H1 (cell line): Measurements from ENCODE around the gene PDE2A. TPM values are rescaled to one million over a fixed set of nuclear protein-coding genes. Genes with fewer than 3 reads are reported as not detected.

Experiments used
- CTCF ChIA-PET: fragments of 300-600 bp; sonication (Branson Sonifier 250); formaldehyde crosslinking; loops from one replicate; lab custom pipeline; 2021; ENCODE audit not compliant: partially characterized antibody; lab: Charles Lee
- POLR2A ChIA-PET: fragments of 300-600 bp; sonication (Branson Sonifier 250); formaldehyde crosslinking; loops from one replicate; lab custom pipeline; 2021; ENCODE audit warnings: inconsistent platforms; ENCODE audit not compliant: partially characterized antibody; lab: Charles Lee
- DNase-seq, 2 experiments: peaks; one replicate each; pipeline versions ENCODE4 v3.0.0 to v3.0.0-alpha.2; 2010 to 2022; ENCODE audit warnings: low spot score in 2 of 2, low read depth in 1 of 2, mixed read lengths in 1 of 2
- FAIRE-seq: peaks from 2 replicates; lab custom pipeline; 2011; peaks lifted over from hg19 to GRCh38; lab: Jason Lieb, UNC
- H2AFZ ChIP-seq: 2 replicates; pipeline ENCODE4 v1.8.1; 2012; ENCODE audit warnings: low read length, inconsistent platforms
- H2AK5ac ChIP-seq: 2 replicates; pipeline ENCODE4 v1.6.1; 2013; ENCODE audit warnings: low read depth, low read length
- H2BK120ac ChIP-seq: replicated peaks from 2 replicates; pipeline ENCODE3; 2013; ENCODE audit warnings: low read depth, low read length, inconsistent platforms
- H2BK12ac ChIP-seq: 2 replicates; pipeline ENCODE4 v1.6.1; 2013; ENCODE audit warnings: low read depth, low read length
- H2BK15ac ChIP-seq: 2 replicates; pipeline ENCODE4 v1.6.1; 2013; ENCODE audit warnings: low read length
- H2BK20ac ChIP-seq: 2 replicates; pipeline ENCODE4 v1.6.1; 2013; ENCODE audit warnings: low read length
- H2BK5ac ChIP-seq: 2 replicates; pipeline ENCODE4 v1.6.1; 2013; ENCODE audit warnings: low read depth, low read length
- H3K14ac ChIP-seq: 2 replicates; pipeline ENCODE4 v1.6.1; 2013; ENCODE audit warnings: inconsistent platforms; ENCODE audit not compliant: insufficient read length
- H3K18ac ChIP-seq: 2 replicates; pipeline ENCODE4 v1.6.1; 2013; ENCODE audit warnings: low read length; ENCODE audit errors: extremely low read depth
- H3K23ac ChIP-seq: 2 replicates; pipeline ENCODE4 v1.6.1; 2013; ENCODE audit warnings: inconsistent platforms; ENCODE audit not compliant: insufficient read length
- H3K23me2 ChIP-seq: 2 replicates; pipeline ENCODE4 v1.6.1; 2013; ENCODE audit warnings: low read depth, low read length
- H3K27ac ChIP-seq: 2 replicates; pipeline ENCODE4 v1.6.1; 2011; ENCODE audit warnings: low read depth, low read length, inconsistent platforms
- H3K27me3 ChIP-seq, 4 experiments: replicated peaks in 1 of 4; 1 replicate in 1 of 4; 2 replicates in 3 of 4; pipeline versions ENCODE4 v1.6.1 to v1.8.1; 2011 to 2013; ENCODE audit warnings: low read length in 3 of 4, mild to moderate bottlenecking in 3 of 4, inconsistent platforms in 2 of 4, mixed read lengths in 2 of 4, moderate library complexity in 1 of 4; ENCODE audit not compliant: control insufficient read depth in 3 of 4, insufficient read depth in 3 of 4; ENCODE audit errors: extremely low read depth in 1 of 4
- H3K36me3 ChIP-seq, 4 experiments: 2 replicates each; pipeline versions ENCODE4 v1.6.1 to v1.8.1; 2011 to 2013; ENCODE audit warnings: mild to moderate bottlenecking in 4 of 4, low read length in 3 of 4, moderate library complexity in 2 of 4, control low read depth in 1 of 4, inconsistent platforms in 1 of 4; ENCODE audit not compliant: insufficient read depth in 4 of 4, control insufficient read depth in 2 of 4
- H3K4ac ChIP-seq: replicated peaks from 2 replicates; pipeline ENCODE3; 2013; ENCODE audit warnings: low read length, low read depth, mixed read lengths, inconsistent platforms; ENCODE audit not compliant: insufficient read length
- H3K4me1 ChIP-seq, 4 experiments: replicated peaks in 1 of 4; 1 replicate in 1 of 4; 2 replicates in 3 of 4; pipeline versions ENCODE4 v1.6.1 to v1.8.1; 2011 to 2013; ENCODE audit warnings: low read length in 3 of 4, inconsistent platforms in 2 of 4, mixed read lengths in 1 of 4; ENCODE audit not compliant: insufficient read depth in 4 of 4, control insufficient read depth in 3 of 4
- H3K4me2 ChIP-seq, 2 experiments: 2 replicates each; pipeline versions ENCODE4 v1.6.1 to v1.8.1; 2011 to 2013; ENCODE audit warnings: low read depth in 2 of 2, low read length in 2 of 2, control low read depth in 1 of 2, inconsistent platforms in 1 of 2, mild to moderate bottlenecking in 1 of 2; ENCODE audit not compliant: insufficient read depth in 1 of 2
- H3K4me3 ChIP-seq, 4 experiments: fragments of 200-600, 300-600 bp in 1 of 4; sonication (generic), shearing (Covaris generic), sonication (Bioruptor Twin) in 1 of 4; 2 replicates each; pipeline versions ENCODE4 v1.5.1 to v1.8.1; 2011 to 2016; ENCODE audit warnings: low read length in 4 of 4, low read depth in 3 of 4, control low read depth in 2 of 4, inconsistent platforms in 2 of 4, mild to moderate bottlenecking in 2 of 4, mixed read lengths in 1 of 4, moderate library complexity in 1 of 4; ENCODE audit not compliant: insufficient read depth in 2 of 4; ENCODE audit errors: extremely low read depth in 1 of 4
- H3K56ac ChIP-seq: replicated peaks from 2 replicates; pipeline ENCODE3; 2013; ENCODE audit warnings: low read depth, mild to moderate bottlenecking, mixed read lengths, low read length, inconsistent platforms; ENCODE audit not compliant: insufficient read length
- H3K79me1 ChIP-seq: 2 replicates; pipeline ENCODE4 v1.6.1; 2013; ENCODE audit warnings: low read depth, low read length, control low read depth
- H3K79me2 ChIP-seq, 2 experiments: 2 replicates each; pipeline versions ENCODE4 v1.6.1 to v1.8.1; 2012 to 2013; ENCODE audit warnings: low read length in 2 of 2, mild to moderate bottlenecking in 2 of 2, inconsistent platforms in 1 of 2; ENCODE audit not compliant: insufficient read depth in 2 of 2, control insufficient read depth in 1 of 2
- H3K9ac ChIP-seq, 4 experiments: replicated peaks in 1 of 4; 1 replicate in 1 of 4; 2 replicates in 3 of 4; pipeline versions ENCODE4 v1.6.1 to v1.8.1; 2011 to 2013; ENCODE audit warnings: low read depth in 3 of 4, low read length in 3 of 4, control low read depth in 2 of 4, mild to moderate bottlenecking in 2 of 4, moderate library complexity in 2 of 4, inconsistent platforms in 1 of 4; ENCODE audit errors: extremely low read depth in 1 of 4
- H3K9me3 ChIP-seq, 2 experiments: 2 replicates each; pipeline versions ENCODE4 v1.6.1 to v1.8.1; 2012 to 2013; ENCODE audit warnings: mild to moderate bottlenecking in 2 of 2, moderate library complexity in 2 of 2, control low read depth in 1 of 2, inconsistent platforms in 1 of 2, low read depth in 1 of 2, low read length in 1 of 2, mixed read lengths in 1 of 2; ENCODE audit not compliant: insufficient read depth in 2 of 2
- H4K20me1 ChIP-seq, 2 experiments: replicated peaks in 1 of 2; 2 replicates each; pipeline versions ENCODE3 to v1.8.1; 2011 to 2013; ENCODE audit warnings: inconsistent platforms in 2 of 2, low read length in 2 of 2, mild to moderate bottlenecking in 1 of 2; ENCODE audit not compliant: insufficient read depth in 2 of 2, control insufficient read depth in 1 of 2
- H4K5ac ChIP-seq: 2 replicates; pipeline ENCODE4 v1.6.1; 2013; ENCODE audit warnings: low read length, low read depth, mixed read lengths, inconsistent platforms; ENCODE audit not compliant: insufficient read length
- H4K8ac ChIP-seq: 2 replicates; pipeline ENCODE4 v1.8.0; 2013; ENCODE audit warnings: mild to moderate bottlenecking, moderate library complexity, low read length, inconsistent platforms; ENCODE audit not compliant: insufficient read depth; ENCODE audit errors: extremely low read depth
- H4K91ac ChIP-seq: replicated peaks from 2 replicates; pipeline ENCODE3; 2013; ENCODE audit warnings: low read length, mixed read lengths, inconsistent platforms; ENCODE audit not compliant: insufficient read length
- ATF3 ChIP-seq: IDR thresholded peaks from 2 replicates; pipeline ENCODE4 v1.6.1; 2011; ENCODE audit warnings: low read depth, mild to moderate bottlenecking, low read length; ENCODE audit not compliant: insufficient read depth
- BACH1 ChIP-seq: IDR thresholded peaks from 2 replicates; pipeline ENCODE4 v1.6.1; 2012; ENCODE audit warnings: low read length, improper control_type of control experiment
- BCL11A ChIP-seq, 2 experiments: IDR thresholded peaks; one replicate each; pipeline ENCODE4 v1.6.1; 2011; ENCODE audit warnings: low read depth in 2 of 2, low read length in 2 of 2, mild to moderate bottlenecking in 2 of 2
- BRCA1 ChIP-seq: IDR thresholded peaks from 2 replicates; pipeline ENCODE4 v1.6.1; 2012; ENCODE audit warnings: low read depth, low read length, improper control_type of control experiment
- CHD2 ChIP-seq: IDR thresholded peaks from 2 replicates; pipeline ENCODE4 v1.6.1; 2012; ENCODE audit warnings: low read length, improper control_type of control experiment
- EP300 ChIP-seq, 2 experiments: IDR thresholded peaks; 1 replicate in 1 of 2; 2 replicates in 1 of 2; pipeline ENCODE4 v1.6.1; 2011 to 2012; ENCODE audit warnings: low read depth in 2 of 2, low read length in 2 of 2, mild to moderate bottlenecking in 2 of 2, borderline replicate concordance in 1 of 2, inconsistent platforms in 1 of 2, moderate library complexity in 1 of 2
- HDAC6 ChIP-seq: IDR thresholded peaks from one replicate; pipeline ENCODE4 v1.7.1; 2012; ENCODE audit warnings: low read depth, mild to moderate bottlenecking, inconsistent platforms, low read length, moderate library complexity
- NANOG ChIP-seq: IDR thresholded peaks from 2 replicates; pipeline ENCODE4 v1.6.1; 2011; ENCODE audit warnings: low read length, low read depth, mild to moderate bottlenecking, inconsistent platforms; ENCODE audit not compliant: insufficient read depth, poor library complexity, severe bottlenecking
- RNF2 ChIP-seq: fragments of 200-900, 300-1000 bp; sonication (generic); IDR thresholded peaks from 2 replicates; pipeline ENCODE4 v1.7.1; 2016; ENCODE audit warnings: borderline replicate concordance, low read depth, mild to moderate bottlenecking, antibody characterized with exemption, low read length; ENCODE audit not compliant: poor library complexity, severe bottlenecking; ENCODE audit errors: missing control alignments
- SIRT6 ChIP-seq: IDR thresholded peaks from one replicate; pipeline ENCODE4 v1.7.1; 2012; ENCODE audit warnings: low read length, inconsistent platforms
- TBP ChIP-seq: IDR thresholded peaks from 2 replicates; pipeline ENCODE4 v1.6.1; 2011; ENCODE audit warnings: low read depth, low read length, improper control_type of control experiment
- YY1 ChIP-seq: IDR thresholded peaks from 2 replicates; pipeline ENCODE4 v1.6.1; 2011; ENCODE audit warnings: low read depth, mild to moderate bottlenecking, low read length
- ZNF274 ChIP-seq: IDR thresholded peaks from 2 replicates; pipeline ENCODE4 v1.7.0; 2012; ENCODE audit warnings: low read length, borderline replicate concordance; ENCODE audit errors: extremely low read depth
- WGBS, 2 experiments: shearing (Covaris generic) in 1 of 2; methylation state at CpG; one replicate each; pipeline versions ENCODE4 v1.1.6 to v1.1.7; 2013 to 2015; ENCODE audit warnings: low lambda C conversion rate in 2 of 2, mixed read lengths in 2 of 2, inconsistent platforms in 1 of 2, low coverage in 1 of 2, missing lambda C conversion rate in 1 of 2; ENCODE audit not compliant: insufficient replicate concordance in 2 of 2, insufficient coverage in 1 of 2, insufficient read length in 1 of 2; ENCODE audit errors: extremely low coverage in 1 of 2, missing lambda C conversion rate in 1 of 2; 5-methylcytosine and 5-hydroxymethylcytosine counted together
- polyA plus RNA-seq, 7 experiments: library from polyadenylated mRNA; depleted of rRNA in 3 of 7; stranded (reverse) in 5 of 7; unstranded in 2 of 7; fragments of >200 nt in 5 of 7; fragments of 200-250 nt in 2 of 7; gene quantifications; 1 replicate in 5 of 7; 2 replicates in 1 of 7; 4 replicates in 1 of 7; pipeline versions ENCODE4 v1.2.1 to v1.2.3, GENCODE V29; 2011 to 2013; ENCODE audit warnings: missing spikeins in 2 of 7, mixed read lengths in 2 of 7
- total RNA-seq: library from RNA; stranded (reverse); fragmentation: NEBNext Ultra II Directional; extraction: Animal tissue kit (Norgen Biotek cat#: 25700); gene quantifications from 2 replicates; pipeline ENCODE4 v1.2.1, GENCODE V29; 2021

The PDE2A gene
- total and polyA plus RNA-seq, 2 of the 8 experiments (the other 6 are each of a cell fraction or from before 2014, with no cell fraction given), result 3.4 to 7.1 TPM

- DNase-seq, result no peak
- TF ChIP-seq RNF2 (no peak), TBP (no peak), BACH1 (no peak), ATF3 (no peak), HDAC6 (no peak), SIRT6 (no peak), CHD2 (no peak), NANOG (no peak), ZNF274 (no peak), BRCA1 (no peak), EP300 (IDR thresholded peaks at IDR 0.05; ENCODE audit: borderline replicate concordance in 1 of 2, low read depth in 2 of 2, low read length in 2 of 2) (no peak), BCL11A (IDR thresholded peaks at IDR 0.05; ENCODE audit: low read depth in 2 of 2, low read length in 2 of 2) (no peak), YY1 (no peak)
These were observed 38.0 kb upstream of the PDE2A start for GRCh38 chr11:72712168-72712751.

More at GRCh38 chr11:72712168-72712751, 38.0 kb upstream of the PDE2A start:
- H3K14ac ChIP-seq, result no peak overlapping the region
- ChIA-PET POLR2A (no interaction called here), CTCF (interaction anchor here (0.7 kb wide), 1 partner anchor 42 kb away, joined by 3 read pairs; no protein-coding TSS in a partner anchor)
- no peak overlapping the region for H3K4me2 ChIP-seq
- H3K4me1 ChIP-seq, result peaks cover 0 to 15% (median 8%) of the 10 kb centered on the region in 4 experiments; a peak in 6 of 7 replicates
- H3K4me3 ChIP-seq, result no peak overlapping the region
- H2BK5ac ChIP-seq, result no peak overlapping the region
- H3K23me2 ChIP-seq, result no peaks in the 10 kb centered on the region
- no peak overlapping the region for H3K56ac ChIP-seq
- no peak overlapping the region for H2AK5ac ChIP-seq
- H2BK20ac ChIP-seq, result no peak overlapping the region
- no peak overlapping the region for H3K18ac ChIP-seq
- no peak overlapping the region for H3K27ac ChIP-seq
- no peaks in the 10 kb centered on the region for H3K27me3 ChIP-seq
- H3K9me3 ChIP-seq, result no peaks in the 10 kb centered on the region
- no peaks in the 10 kb centered on the region; a peak in 1 of 4 replicates for H3K79me2 ChIP-seq
- H3K4ac ChIP-seq, result no peak overlapping the region
- H2AFZ ChIP-seq, result no peak overlapping the region
- H4K5ac ChIP-seq, result no peak overlapping the region
- peaks cover 3% of the 10 kb centered on the region; the same call in 1 of the 2 replicates for H3K79me1 ChIP-seq
- no peak overlapping the region for H4K91ac ChIP-seq
- H4K20me1 ChIP-seq, result peaks cover 3 to 12% of the 10 kb centered on the region in 2 experiments
- no peak for FAIRE-seq
- H2BK120ac ChIP-seq, result no peak overlapping the region
- peak overlapping the region; percentile 64; the same call in 1 of the 2 replicates for H4K8ac ChIP-seq
- no peak overlapping the region for H3K9ac ChIP-seq
- no peak overlapping the region for H2BK15ac ChIP-seq
- 92% methylated on average over 14 of the region's 26 CpGs; no CpG with 5 or more reads in 1 of the 2 experiments for WGBS, 2 experiments
- no peak overlapping the region for H2BK12ac ChIP-seq
- no peak overlapping the region for H3K23ac ChIP-seq
- 0 out of 8 replicates have a peak, but pooled peaks cover 0 to 2% (median 0%) of the 10 kb centered on the region in 4 experiments for H3K36me3 ChIP-seq
